PFSK-1 (cell line): Measurements from ENCODE around the gene S1PR4.

Experiments
- FOXP2 ChIP-seq: optimal IDR thresholded peaks from 2 replicates; pipeline ENCODE3; 2011; ENCODE audit warnings: borderline replicate concordance, control low read depth, inconsistent platforms; ENCODE audit not compliant: insufficient read depth; ENCODE audit errors: extremely low read length, extremely low read depth
- POLR2AphosphoS5 ChIP-seq: IDR thresholded peaks from 2 replicates; pipeline ENCODE4 v1.6.1; 2012; ENCODE audit warnings: low read depth, mild to moderate bottlenecking, control low read depth, low read length, moderate library complexity
- SIN3A ChIP-seq: IDR thresholded peaks from 2 replicates; pipeline ENCODE4 v1.6.1; 2012; ENCODE audit warnings: mild to moderate bottlenecking, low read length, moderate library complexity, borderline replicate concordance; ENCODE audit not compliant: insufficient read depth
- TAF1 ChIP-seq: IDR thresholded peaks from 2 replicates; pipeline ENCODE4 v1.6.1; 2012; ENCODE audit warnings: low read length, control low read depth, borderline replicate concordance; ENCODE audit not compliant: insufficient read depth
- TF ChIP-seq, protein P1 (sequence below), 2 experiments: IDR thresholded peaks; 2 replicates each; pipeline versions ENCODE4 v1.6.1 to v1.8.0; 2011 to 2012; ENCODE audit warnings: low read depth in 2 of 2, low read length in 2 of 2, control low read depth in 1 of 2, inconsistent platforms in 1 of 2, mild to moderate bottlenecking in 1 of 2, moderate library complexity in 1 of 2; ENCODE audit not compliant: insufficient read depth in 1 of 2

S1PR4 gene

GRCh38 chr19:3184847-3185460, 6.4 kb downstream of the S1PR4 start:
- TF ChIP-seq POLR2AphosphoS5 (no peak), TAF1 (peak; percentile 33; the same call in 1 of the 2 replicates), FOXP2 (no peak), SIN3A (peak; percentile 99; the same call in 1 of the 2 replicates)
- TF ChIP-seq, protein P1, sequence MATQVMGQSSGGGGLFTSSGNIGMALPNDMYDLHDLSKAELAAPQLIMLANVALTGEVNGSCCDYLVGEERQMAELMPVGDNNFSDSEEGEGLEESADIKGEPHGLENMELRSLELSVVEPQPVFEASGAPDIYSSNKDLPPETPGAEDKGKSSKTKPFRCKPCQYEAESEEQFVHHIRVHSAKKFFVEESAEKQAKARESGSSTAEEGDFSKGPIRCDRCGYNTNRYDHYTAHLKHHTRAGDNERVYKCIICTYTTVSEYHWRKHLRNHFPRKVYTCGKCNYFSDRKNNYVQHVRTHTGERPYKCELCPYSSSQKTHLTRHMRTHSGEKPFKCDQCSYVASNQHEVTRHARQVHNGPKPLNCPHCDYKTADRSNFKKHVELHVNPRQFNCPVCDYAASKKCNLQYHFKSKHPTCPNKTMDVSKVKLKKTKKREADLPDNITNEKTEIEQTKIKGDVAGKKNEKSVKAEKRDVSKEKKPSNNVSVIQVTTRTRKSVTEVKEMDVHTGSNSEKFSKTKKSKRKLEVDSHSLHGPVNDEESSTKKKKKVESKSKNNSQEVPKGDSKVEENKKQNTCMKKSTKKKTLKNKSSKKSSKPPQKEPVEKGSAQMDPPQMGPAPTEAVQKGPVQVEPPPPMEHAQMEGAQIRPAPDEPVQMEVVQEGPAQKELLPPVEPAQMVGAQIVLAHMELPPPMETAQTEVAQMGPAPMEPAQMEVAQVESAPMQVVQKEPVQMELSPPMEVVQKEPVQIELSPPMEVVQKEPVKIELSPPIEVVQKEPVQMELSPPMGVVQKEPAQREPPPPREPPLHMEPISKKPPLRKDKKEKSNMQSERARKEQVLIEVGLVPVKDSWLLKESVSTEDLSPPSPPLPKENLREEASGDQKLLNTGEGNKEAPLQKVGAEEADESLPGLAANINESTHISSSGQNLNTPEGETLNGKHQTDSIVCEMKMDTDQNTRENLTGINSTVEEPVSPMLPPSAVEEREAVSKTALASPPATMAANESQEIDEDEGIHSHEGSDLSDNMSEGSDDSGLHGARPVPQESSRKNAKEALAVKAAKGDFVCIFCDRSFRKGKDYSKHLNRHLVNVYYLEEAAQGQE (IDR thresholded peaks at IDR 0.05; ENCODE audit: insufficient read depth in 1 of 2, low read depth in 2 of 2, low read length in 2 of 2): no peak

- TF ChIP-seq FOXP2 (peak; percentile 22), TAF1 (peak; percentile 67; the same call in 1 of the 2 replicates), SIN3A (no peak)
- TF ChIP-seq, protein P1 (IDR thresholded peaks at IDR 0.05; ENCODE audit: insufficient read depth in 1 of 2, low read depth in 2 of 2, low read length in 2 of 2): no peak; a peak in 1 of 4 replicates
Observed at GRCh38 chr19:3185461-3186159, 7.0 kb downstream of the S1PR4 start, which contains the start of gene NCLN. Gene NCLN (plus strand): TSS chr19:3185930. CDS start chr19:3186031, 101 bp downstream.

- no peak for TF ChIP-seq POLR2AphosphoS5
- TF ChIP-seq FOXP2: peak; percentile 8
- TF ChIP-seq, protein P1 (IDR thresholded peaks at IDR 0.05; ENCODE audit: insufficient read depth in 1 of 2, low read depth in 2 of 2, low read length in 2 of 2): no peak
- no peak for TF ChIP-seq SIN3A
- no peak for TF ChIP-seq TAF1
Observed at GRCh38 chr19:3186160-3186688, 7.7 kb downstream of the S1PR4 start.

- no peak for TF ChIP-seq TAF1
- no peak for TF ChIP-seq POLR2AphosphoS5
- TF ChIP-seq, protein P1 (IDR thresholded peaks at IDR 0.05; ENCODE audit: insufficient read depth in 1 of 2, low read depth in 2 of 2, low read length in 2 of 2): no peak
- no peak for TF ChIP-seq SIN3A
- TF ChIP-seq FOXP2: no peak
Observed at GRCh38 chr19:3186891-3187661, 8.5 kb downstream of the S1PR4 start.
